MM.1S (cell line): ENCODE data around the gene CDH16.
"Not testable (repeated sequence)": the region's sequence is repeated elsewhere in the genome, so short reads cannot be mapped to it uniquely, and the experiment has no call there.

Source experiments
- DNase-seq: peaks from one replicate; pipeline ENCODE4 v3.0.0-alpha.2; 2015
- H2AFZ ChIP-seq: fragments of 300-600 bp; sonication (generic); 2 replicates; pipeline ENCODE4 v1.6.0; 2016; ENCODE audit warnings: antibody characterized with exemption, low read length
- H3F3A ChIP-seq: fragments of 300-600 bp; sonication (generic); 2 replicates; pipeline ENCODE4 v1.6.1; 2016; ENCODE audit warnings: mild to moderate bottlenecking, antibody characterized with exemption, low read length, moderate library complexity, mixed read lengths; ENCODE audit not compliant: insufficient read depth
- H3K27ac ChIP-seq: fragments of 300-600 bp; sonication (generic); 2 replicates; pipeline ENCODE4 v1.5.1; 2016; ENCODE audit warnings: mild to moderate bottlenecking, low read length
- H3K27me3 ChIP-seq: fragments of 300-600 bp; sonication (generic); replicated peaks from 2 replicates; pipeline ENCODE4 v1.6.0; 2016; ENCODE audit warnings: low read length; ENCODE audit not compliant: insufficient read depth
- H3K36me3 ChIP-seq: fragments of 300-600 bp; sonication (generic); replicated peaks from 2 replicates; pipeline ENCODE4 v1.6.1; 2016; ENCODE audit warnings: mild to moderate bottlenecking, low read length, mixed read lengths; ENCODE audit not compliant: insufficient read depth
- H3K4me1 ChIP-seq: fragments of 300-600 bp; sonication (generic); 2 replicates; pipeline ENCODE4 v1.6.1; 2016; ENCODE audit warnings: low read length, mixed read lengths
- H3K4me2 ChIP-seq: fragments of 300-600 bp; sonication (generic); 2 replicates; pipeline ENCODE4 v1.6.0; 2016; ENCODE audit warnings: low read depth, low read length
- H3K4me3 ChIP-seq: fragments of 300-600 bp; sonication (generic); 2 replicates; pipeline ENCODE4 v1.5.1; 2016; ENCODE audit warnings: low read length, mixed read lengths
- H3K79me2 ChIP-seq: fragments of 300-600 bp; sonication (generic); 2 replicates; pipeline ENCODE4 v1.6.1; 2016; ENCODE audit warnings: mixed run types, low read length, mixed read lengths
- H3K9ac ChIP-seq: fragments of 300-600 bp; sonication (generic); 2 replicates; pipeline ENCODE4 v1.6.1; 2016; ENCODE audit warnings: low read length, mixed read lengths
- H3K9me2 ChIP-seq: fragments of 300-600 bp; sonication (generic); replicated peaks from 2 replicates; pipeline ENCODE4 v1.6.1; 2016; ENCODE audit warnings: mild to moderate bottlenecking, low read length, mixed read lengths; ENCODE audit not compliant: insufficient read depth
- H3K9me3 ChIP-seq: fragments of 300-600 bp; sonication (generic); replicated peaks from 2 replicates; pipeline ENCODE4 v1.6.1; 2016; ENCODE audit warnings: mild to moderate bottlenecking, low read length, mixed read lengths; ENCODE audit not compliant: insufficient read depth
- H4K20me1 ChIP-seq: fragments of 300-600 bp; sonication (generic); 2 replicates; pipeline ENCODE4 v1.6.1; 2016; ENCODE audit warnings: mild to moderate bottlenecking, low read length, moderate library complexity, mixed read lengths; ENCODE audit not compliant: insufficient read depth
- EZH2 ChIP-seq: fragments of 300-600 bp; sonication (generic); optimal IDR thresholded peaks from 2 replicates; pipeline ENCODE3; 2017; ENCODE audit warnings: low read depth, mild to moderate bottlenecking, antibody characterized with exemption, low read length, mixed read lengths
- EZH2phosphoT487 ChIP-seq: fragments of 300-600 bp; sonication (generic); IDR thresholded peaks from 2 replicates; pipeline ENCODE4 v1.6.1; 2018; ENCODE audit warnings: antibody characterized with exemption, low read length
- TF ChIP-seq, protein P1 (sequence below): fragments of 300-600 bp; sonication (generic); IDR thresholded peaks from 2 replicates; pipeline ENCODE4 v1.5.1; 2016; ENCODE audit warnings: antibody characterized with exemption, low read length, mixed read lengths

Gene CDH16

DNA sequence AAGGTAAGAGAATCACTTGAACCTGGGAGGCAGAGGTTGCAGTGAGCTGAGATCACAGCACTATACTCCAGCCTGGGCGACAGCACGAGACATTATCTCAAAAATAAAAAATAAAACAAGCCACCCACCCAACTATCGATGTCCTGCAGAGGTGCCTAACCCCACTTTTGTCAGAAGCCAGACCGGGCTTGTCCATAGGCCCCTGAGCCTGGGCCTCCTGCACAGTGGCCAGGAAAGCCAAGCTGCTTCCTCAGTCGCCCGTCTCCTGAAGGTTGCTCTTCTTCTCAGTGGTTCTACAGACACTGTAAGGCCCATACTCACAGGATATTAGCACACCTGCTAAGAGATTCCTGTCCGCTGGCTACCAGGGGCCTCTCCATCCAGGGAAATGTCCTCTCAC lies 27.9 kb upstream of the CDH16 start:
- Histone ChIP-seq H3K9me2 (no peaks in the 10 kb centered on the region), H3K36me3 (no peaks in the 10 kb centered on the region), H3F3A (no peaks in the 10 kb centered on the region), H3K27ac (no peak overlapping the region), H4K20me1 (no peaks in the 10 kb centered on the region), H3K79me2 (no peaks in the 10 kb centered on the region), H3K9me3 (no peaks in the 10 kb centered on the region), H3K4me3 (no peak overlapping the region), H3K9ac (no peak overlapping the region), H3K4me2 (no peak overlapping the region), H3K27me3 (no peaks in the 10 kb centered on the region; the same call in 1 of the 2 replicates), H2AFZ (no peak overlapping the region), H3K4me1 (peaks cover 5% of the 10 kb centered on the region)
- TF ChIP-seq, protein P1, sequence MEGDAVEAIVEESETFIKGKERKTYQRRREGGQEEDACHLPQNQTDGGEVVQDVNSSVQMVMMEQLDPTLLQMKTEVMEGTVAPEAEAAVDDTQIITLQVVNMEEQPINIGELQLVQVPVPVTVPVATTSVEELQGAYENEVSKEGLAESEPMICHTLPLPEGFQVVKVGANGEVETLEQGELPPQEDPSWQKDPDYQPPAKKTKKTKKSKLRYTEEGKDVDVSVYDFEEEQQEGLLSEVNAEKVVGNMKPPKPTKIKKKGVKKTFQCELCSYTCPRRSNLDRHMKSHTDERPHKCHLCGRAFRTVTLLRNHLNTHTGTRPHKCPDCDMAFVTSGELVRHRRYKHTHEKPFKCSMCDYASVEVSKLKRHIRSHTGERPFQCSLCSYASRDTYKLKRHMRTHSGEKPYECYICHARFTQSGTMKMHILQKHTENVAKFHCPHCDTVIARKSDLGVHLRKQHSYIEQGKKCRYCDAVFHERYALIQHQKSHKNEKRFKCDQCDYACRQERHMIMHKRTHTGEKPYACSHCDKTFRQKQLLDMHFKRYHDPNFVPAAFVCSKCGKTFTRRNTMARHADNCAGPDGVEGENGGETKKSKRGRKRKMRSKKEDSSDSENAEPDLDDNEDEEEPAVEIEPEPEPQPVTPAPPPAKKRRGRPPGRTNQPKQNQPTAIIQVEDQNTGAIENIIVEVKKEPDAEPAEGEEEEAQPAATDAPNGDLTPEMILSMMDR = no peak
- no peak for TF ChIP-seq EZH2
- TF ChIP-seq EZH2phosphoT487 = no peak
- no peak for DNase-seq

DNA sequence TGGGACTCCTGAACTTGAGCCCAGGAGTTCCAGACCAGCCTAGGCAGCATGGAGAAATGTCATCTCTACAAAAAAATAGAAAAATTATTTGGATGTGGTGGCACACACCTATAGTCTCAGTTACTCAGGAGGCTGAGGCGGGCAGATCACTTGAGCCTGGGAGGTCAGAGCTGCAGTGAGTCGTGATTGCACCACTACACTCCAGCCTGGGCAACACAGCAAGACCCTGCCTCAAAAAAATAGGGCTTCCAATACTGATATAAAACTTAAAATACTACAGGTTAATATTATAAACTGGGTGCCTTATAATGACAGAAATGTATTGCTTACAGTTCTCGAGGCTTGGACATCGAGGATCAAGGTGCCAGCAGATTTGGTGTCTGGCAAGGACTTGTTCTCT lies 27.3 kb upstream of the CDH16 start:
- peaks cover 5% of the 10 kb centered on the region for H3K4me1 ChIP-seq
- no peaks in the 10 kb centered on the region for H3F3A ChIP-seq
- DNase-seq = no peak
- no peak overlapping the region for H3K4me2 ChIP-seq
- H2AFZ ChIP-seq = no peak overlapping the region
- H3K36me3 ChIP-seq = no peaks in the 10 kb centered on the region
- no peaks in the 10 kb centered on the region for H3K9me3 ChIP-seq
- H4K20me1 ChIP-seq = no peaks in the 10 kb centered on the region
- H3K9ac ChIP-seq = no peak overlapping the region
- no peaks in the 10 kb centered on the region; the same call in 1 of the 2 replicates for H3K27me3 ChIP-seq
- no peak overlapping the region for H3K27ac ChIP-seq
- H3K79me2 ChIP-seq = no peaks in the 10 kb centered on the region
- H3K4me3 ChIP-seq = no peak overlapping the region
- TF ChIP-seq, protein P1 = no peak
- TF ChIP-seq EZH2phosphoT487 (no peak), EZH2 (no peak)
- H3K9me2 ChIP-seq = no peaks in the 10 kb centered on the region

DNA sequence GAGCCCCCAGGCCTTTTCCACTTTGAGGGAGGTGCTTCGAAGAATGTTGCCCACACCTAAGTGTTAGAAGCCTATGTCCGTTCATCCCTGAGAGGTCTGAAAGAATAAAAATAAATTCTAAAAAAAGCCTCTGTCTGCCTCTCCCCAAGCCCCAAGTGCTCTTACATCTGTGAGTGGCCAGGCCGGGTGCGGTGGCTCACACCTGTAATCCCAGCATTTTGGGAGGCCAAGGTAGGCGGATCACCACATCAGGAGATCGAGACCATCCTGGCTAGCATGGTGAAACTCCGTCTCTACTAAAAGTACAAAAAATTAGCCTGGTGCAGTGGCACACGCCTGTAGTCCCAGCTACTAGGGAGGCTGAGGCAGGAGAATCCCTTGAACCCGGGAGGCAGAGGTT lies 26.3 kb upstream of the CDH16 start:
- H3K4me2 ChIP-seq, H3K79me2 ChIP-seq, H3K4me1 ChIP-seq, H3K27me3 ChIP-seq, DNase-seq, H2AFZ ChIP-seq, H3K36me3 ChIP-seq, H4K20me1 ChIP-seq, H3K9me3 ChIP-seq, H3K27ac ChIP-seq, H3F3A ChIP-seq, H3K9me2 ChIP-seq, H3K4me3 ChIP-seq, H3K9ac ChIP-seq: not testable (repeated sequence)

DNA sequence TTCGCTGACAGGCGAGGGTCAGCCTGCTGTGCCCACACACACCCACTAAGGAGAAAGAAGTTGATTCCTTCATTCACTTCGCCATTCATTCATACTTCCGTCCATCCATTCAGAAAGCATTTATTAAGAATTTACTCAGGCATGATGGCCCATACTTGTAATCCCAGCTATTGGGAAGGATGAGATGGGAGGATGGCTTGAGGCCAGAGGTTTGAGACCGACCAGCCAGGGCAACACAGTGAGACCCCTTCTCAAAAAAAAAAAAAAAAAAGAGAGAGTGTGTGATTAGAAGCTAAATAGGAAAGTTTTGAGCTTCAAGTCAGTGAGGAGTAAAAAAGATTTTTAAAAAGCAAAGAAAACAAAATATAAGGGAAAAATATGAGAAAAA lies 25.4 kb upstream of the CDH16 start:
- Histone ChIP-seq H3K4me1 (no peaks in the 10 kb centered on the region), H3K4me2 (no peak overlapping the region), H3K9me2 (no peaks in the 10 kb centered on the region), H3K36me3 (no peaks in the 10 kb centered on the region), H3K27ac (no peak overlapping the region), H3K9me3 (no peaks in the 10 kb centered on the region), H3K79me2 (no peaks in the 10 kb centered on the region), H3K4me3 (no peak overlapping the region), H3F3A (no peaks in the 10 kb centered on the region), H3K27me3 (no peaks in the 10 kb centered on the region; the same call in 1 of the 2 replicates), H2AFZ (no peak overlapping the region), H4K20me1 (no peaks in the 10 kb centered on the region), H3K9ac (no peak overlapping the region)
- no peak for TF ChIP-seq EZH2
- TF ChIP-seq EZH2phosphoT487 = no peak
- TF ChIP-seq, protein P1 = no peak
- no peak for DNase-seq
